H9 (cell line): ENCODE data around the gene PIRT. TPM values are rescaled to one million over a fixed set of nuclear protein-coding genes. Genes with fewer than 3 reads are reported as not detected.

ENCODE experiments used
- DNase-seq: peaks from one replicate; pipeline ENCODE4 v3.0.0-alpha.2; 2017
- H2AFZ ChIP-seq: one replicate; pipeline ENCODE4 v1.6.1; 2013; ENCODE audit warnings: mild to moderate bottlenecking, low read length, control low read depth, moderate library complexity
- H2AK5ac ChIP-seq: 2 replicates; pipeline ENCODE4 v1.6.1; 2013; ENCODE audit warnings: low read length, control low read depth, mixed read lengths; ENCODE audit not compliant: insufficient read length
- H2BK120ac ChIP-seq: one replicate; pipeline ENCODE4 v1.6.1; 2013; ENCODE audit warnings: low read depth, mild to moderate bottlenecking, low read length, control low read depth, inconsistent platforms; ENCODE audit not compliant: poor library complexity, severe bottlenecking
- H2BK12ac ChIP-seq: 2 replicates; pipeline ENCODE4 v1.6.1; 2013; ENCODE audit warnings: low read length, control low read depth, mixed read lengths, low read depth; ENCODE audit not compliant: insufficient read length
- H2BK15ac ChIP-seq: 2 replicates; pipeline ENCODE4 v1.6.1; 2013; ENCODE audit warnings: low read depth, low read length, control low read depth
- H2BK20ac ChIP-seq: one replicate; pipeline ENCODE4 v1.6.1; 2013; ENCODE audit warnings: low read depth, mild to moderate bottlenecking, low read length, control low read depth, inconsistent platforms; ENCODE audit not compliant: poor library complexity, severe bottlenecking
- H2BK5ac ChIP-seq: 2 replicates; pipeline ENCODE4 v1.6.1; 2013; ENCODE audit warnings: low read length, control low read depth, mixed read lengths; ENCODE audit not compliant: insufficient read length
- H3K14ac ChIP-seq: 2 replicates; pipeline ENCODE4 v1.6.1; 2013; ENCODE audit warnings: low read length, control low read depth; ENCODE audit not compliant: insufficient read depth
- H3K18ac ChIP-seq: 2 replicates; pipeline ENCODE4 v1.6.1; 2013; ENCODE audit warnings: low read depth, mild to moderate bottlenecking, mixed read lengths, low read length, control low read depth; ENCODE audit not compliant: insufficient read length
- H3K23ac ChIP-seq: 2 replicates; pipeline ENCODE4 v1.6.1; 2013; ENCODE audit warnings: low read length, control low read depth, mixed read lengths, low read depth; ENCODE audit not compliant: insufficient read length
- H3K23me2 ChIP-seq: 2 replicates; pipeline ENCODE4 v1.6.1; 2013; ENCODE audit warnings: low read depth, mild to moderate bottlenecking, mixed read lengths, low read length, control low read depth; ENCODE audit not compliant: insufficient read length, poor library complexity, severe bottlenecking
- H3K27ac ChIP-seq: 2 replicates; pipeline ENCODE4 v1.5.1; 2013; ENCODE audit warnings: low read length, control low read depth, mixed read lengths, low read depth; ENCODE audit not compliant: insufficient read length
- H3K27me3 ChIP-seq: 2 replicates; pipeline ENCODE4 v1.6.1; 2013; ENCODE audit warnings: low read length, control low read depth, inconsistent platforms; ENCODE audit not compliant: insufficient read depth
- H3K4ac ChIP-seq: 2 replicates; pipeline ENCODE4 v1.6.1; 2013; ENCODE audit warnings: low read depth, mild to moderate bottlenecking, control low read depth, inconsistent platforms, low read length, moderate library complexity
- H3K4me1 ChIP-seq: 2 replicates; pipeline ENCODE4 v1.6.1; 2013; ENCODE audit warnings: low read length, control low read depth, inconsistent platforms; ENCODE audit not compliant: insufficient read depth
- H3K4me2 ChIP-seq: 2 replicates; pipeline ENCODE4 v1.6.1; 2013; ENCODE audit warnings: low read length, control low read depth, mixed read lengths; ENCODE audit not compliant: insufficient read length, insufficient read depth
- H3K56ac ChIP-seq: 2 replicates; pipeline ENCODE4 v1.6.1; 2013; ENCODE audit warnings: low read depth, mild to moderate bottlenecking, mixed read lengths, low read length, control low read depth; ENCODE audit not compliant: insufficient read length
- H3K79me1 ChIP-seq: 2 replicates; pipeline ENCODE4 v1.6.1; 2013; ENCODE audit warnings: low read depth, mild to moderate bottlenecking, moderate library complexity, low read length, control low read depth, inconsistent platforms; ENCODE audit not compliant: insufficient read depth, poor library complexity, severe bottlenecking
- H3K79me2 ChIP-seq: 2 replicates; pipeline ENCODE4 v1.6.1; 2013; ENCODE audit warnings: low read length, control low read depth, inconsistent platforms; ENCODE audit not compliant: insufficient read depth
- H3K9ac ChIP-seq: 2 replicates; pipeline ENCODE4 v1.6.1; 2013; ENCODE audit warnings: low read length, control low read depth, mixed read lengths; ENCODE audit not compliant: insufficient read length; ENCODE audit errors: extremely low read depth
- H3K9me3 ChIP-seq: one replicate; pipeline ENCODE4 v1.6.1; 2013; ENCODE audit warnings: low read depth, low read length, inconsistent platforms; ENCODE audit not compliant: control insufficient read depth
- H3T11ph ChIP-seq: one replicate; pipeline ENCODE4 v1.6.1; 2013; ENCODE audit warnings: mild to moderate bottlenecking, low read length, control low read depth, inconsistent platforms
- H4K20me1 ChIP-seq: one replicate; pipeline ENCODE4 v1.6.1; 2013; ENCODE audit not compliant: control insufficient read depth, insufficient read length, insufficient read depth
- H4K5ac ChIP-seq: 2 replicates; pipeline ENCODE4 v1.6.1; 2013; ENCODE audit warnings: low read depth, mild to moderate bottlenecking, mixed read lengths, low read length, control low read depth; ENCODE audit not compliant: insufficient read length
- H4K8ac ChIP-seq: replicated peaks from 2 replicates; pipeline ENCODE4 v1.6.1; 2013; ENCODE audit warnings: low read length, control low read depth, mixed read lengths, low read depth; ENCODE audit not compliant: insufficient read length
- H4K91ac ChIP-seq: 2 replicates; pipeline ENCODE4 v1.6.1; 2013; ENCODE audit warnings: low read depth, mild to moderate bottlenecking, moderate library complexity, mixed read lengths, low read length, control low read depth; ENCODE audit not compliant: insufficient read length
- H3K27ac Mint-ChIP-seq, 3 experiments: 2 replicates in 2 of 3; 3 replicates in 1 of 3; pipeline ENCODE4 v1.8.0; 2020 to 2021; ENCODE audit warnings: mixed read lengths in 3 of 3, mild to moderate bottlenecking in 1 of 3, moderate library complexity in 1 of 3
- H3K27me3 Mint-ChIP-seq: 2 replicates; pipeline ENCODE4 v1.8.0; 2021; ENCODE audit warnings: low read depth, mild to moderate bottlenecking, moderate library complexity, mixed read lengths
- H3K36me3 Mint-ChIP-seq, 3 experiments: 2 replicates in 2 of 3; 3 replicates in 1 of 3; pipeline ENCODE4 v1.8.0; 2020 to 2021; ENCODE audit warnings: low read depth in 3 of 3, mixed read lengths in 3 of 3; ENCODE audit not compliant: insufficient read depth in 1 of 3
- H3K4me1 Mint-ChIP-seq, 2 experiments: 2 replicates each; pipeline ENCODE4 v1.8.0; 2020; ENCODE audit warnings: mixed read lengths in 2 of 2
- H3K4me3 Mint-ChIP-seq, 2 experiments: 2 replicates in 1 of 2; 3 replicates in 1 of 2; pipeline ENCODE4 v1.8.0; 2020 to 2021; ENCODE audit warnings: mild to moderate bottlenecking in 2 of 2, mixed read lengths in 2 of 2, moderate library complexity in 1 of 2
- H3K9me3 Mint-ChIP-seq, 2 experiments: 2 replicates in 1 of 2; 3 replicates in 1 of 2; pipeline ENCODE4 v1.8.0; 2020; ENCODE audit warnings: mild to moderate bottlenecking in 2 of 2, mixed read lengths in 2 of 2, moderate library complexity in 1 of 2
- CTCF ChIP-seq: fragments of 200-600 bp; sonication (generic); conservative IDR thresholded peaks from 3 replicates; pipeline ENCODE4 v1.8.0; 2021; ENCODE audit warnings: antibody characterized with exemption, mild to moderate bottlenecking
- WGBS: extraction: QIAGEN DNeasy Blood & Tissue Kit; methylation state at CpG from one replicate; pipeline ENCODE4 v1.1.7; 2013; ENCODE audit warnings: missing lambda C conversion rate, low lambda C conversion rate, mixed read lengths; ENCODE audit not compliant: insufficient read length; ENCODE audit errors: extremely low coverage; 5-methylcytosine and 5-hydroxymethylcytosine counted together
- total RNA-seq: library from RNA; stranded (reverse); gene quantifications from 2 replicates; pipeline ENCODE4 v1.2.1, GENCODE V29; 2021

PIRT gene
- total RNA-seq, 1 experiment from 2014 or later = not detected

GRCh38 chr17:10776381-10776780 lies 61.5 kb downstream of the PIRT start:
- Histone ChIP-seq H4K5ac (no peak overlapping the region), H3K27me3 (no peaks in the 10 kb centered on the region), H3K9ac (no peak overlapping the region), H2AFZ (no peak overlapping the region), H2AK5ac (no peak overlapping the region), H3K18ac (no peak overlapping the region), H3K9me3 (no peaks in the 10 kb centered on the region), H3K23ac (no peak overlapping the region), H2BK15ac (no peak overlapping the region), H2BK5ac (no peak overlapping the region), H4K91ac (no peak overlapping the region), H3T11ph (no peak overlapping the region), H4K8ac (no peak overlapping the region), H4K20me1 (no peaks in the 10 kb centered on the region), H3K79me2 (no peaks in the 10 kb centered on the region), H2BK12ac (no peak overlapping the region), H3K14ac (no peak overlapping the region), H2BK120ac (no peak overlapping the region), H3K79me1 (no peaks in the 10 kb centered on the region), H3K4me1 (no peaks in the 10 kb centered on the region), H3K4ac (no peak overlapping the region), H3K56ac (no peak overlapping the region), H3K23me2 (no peaks in the 10 kb centered on the region), H3K27ac (no peak overlapping the region), H2BK20ac (no peak overlapping the region), H3K4me2 (no peak overlapping the region)
- Mint-ChIP-seq H3K27me3 (no peaks in the 10 kb centered on the region), H3K9me3 (peaks cover 8 to 17% of the 10 kb centered on the region in 2 experiments), H3K4me3 (no peak overlapping the region), H3K36me3 (peaks cover 4 to 17% (median 11%) of the 10 kb centered on the region in 3 experiments), H3K27ac (no peak overlapping the region), H3K4me1 (peaks cover 4 to 10% of the 10 kb centered on the region in 2 experiments; a peak in 3 of 4 replicates)
- TF ChIP-seq CTCF = no peak
- WGBS = no CpG with 5 or more reads among the region's 2 CpGs
- DNase-seq = no peak
